Choroid plexus epithelial cell (primary cell): ENCODE data around the gene SLC1A2.

Experiments used
- DNase-seq: peaks from one replicate; pipeline ENCODE4 v3.0.0-alpha.2; 2010; ENCODE audit warnings: low read depth
- H3K4me3 ChIP-seq: 2 replicates; pipeline ENCODE4 v1.5.1; 2011; ENCODE audit warnings: low read depth, mild to moderate bottlenecking, control low read depth, low read length, moderate library complexity
- CTCF ChIP-seq: conservative IDR thresholded peaks from 2 replicates; pipeline ENCODE4 v1.5.1; 2011; ENCODE audit warnings: low read depth, mild to moderate bottlenecking, control low read depth, inconsistent platforms, low read length, moderate library complexity

Gene SLC1A2

GRCh38 chr11:35424157-35424940 lies 5.0 kb upstream of the SLC1A2 start:
- no peak for TF ChIP-seq CTCF
- peak; percentile 6 for DNase-seq
- no peak overlapping the region for H3K4me3 ChIP-seq

DNA sequence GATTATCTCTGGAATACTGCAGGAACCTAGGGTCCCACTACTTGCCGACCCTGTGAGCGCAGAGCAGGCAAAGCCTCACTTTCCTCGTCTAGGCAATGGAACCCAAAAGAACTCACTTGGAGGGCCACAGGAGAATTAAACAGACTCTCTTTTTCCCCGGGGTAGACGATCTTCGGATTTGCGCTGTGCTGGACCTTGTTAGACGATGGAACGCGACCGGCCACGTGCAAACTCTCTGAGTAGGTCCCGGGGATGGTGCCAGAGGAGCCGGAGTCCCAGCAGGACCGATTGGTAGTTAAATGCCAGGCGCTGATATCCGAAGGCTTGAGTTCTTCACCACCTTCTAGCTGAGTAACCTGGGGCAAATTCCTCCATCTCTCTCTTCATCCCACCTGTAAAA lies 1.0 kb upstream of the SLC1A2 start:
- DNase-seq, result no peak
- H3K4me3 ChIP-seq, result peak overlapping the region; percentile 53
- TF ChIP-seq CTCF, result no peak

DNA sequence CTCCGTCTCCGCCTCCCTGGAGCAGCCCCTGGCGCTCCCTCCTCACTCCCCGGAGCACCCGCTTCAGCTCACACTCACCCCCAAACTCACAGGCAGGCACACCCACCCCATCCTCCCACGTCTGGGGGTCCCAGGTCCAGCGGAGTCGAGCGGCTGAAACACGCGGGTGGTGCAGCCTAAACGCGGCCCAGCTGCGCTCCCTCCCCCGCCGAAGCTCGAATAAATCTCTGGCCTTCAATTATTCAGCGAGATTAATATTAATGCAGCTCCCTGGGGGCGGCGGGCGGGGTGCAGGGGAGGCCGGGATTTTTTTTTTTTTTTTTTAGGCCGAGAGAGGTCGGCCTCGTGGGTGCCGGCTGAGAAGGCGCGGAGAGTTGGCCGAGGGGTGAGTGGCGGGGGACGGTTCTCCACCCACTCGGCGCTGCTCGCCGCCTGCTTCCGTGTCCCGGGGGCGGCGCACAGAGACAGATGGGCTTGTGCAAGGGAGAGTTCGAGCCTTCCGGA lies 524 bp upstream of the SLC1A2 start:
- peak overlapping the region; percentile 53 for H3K4me3 ChIP-seq

DNA sequence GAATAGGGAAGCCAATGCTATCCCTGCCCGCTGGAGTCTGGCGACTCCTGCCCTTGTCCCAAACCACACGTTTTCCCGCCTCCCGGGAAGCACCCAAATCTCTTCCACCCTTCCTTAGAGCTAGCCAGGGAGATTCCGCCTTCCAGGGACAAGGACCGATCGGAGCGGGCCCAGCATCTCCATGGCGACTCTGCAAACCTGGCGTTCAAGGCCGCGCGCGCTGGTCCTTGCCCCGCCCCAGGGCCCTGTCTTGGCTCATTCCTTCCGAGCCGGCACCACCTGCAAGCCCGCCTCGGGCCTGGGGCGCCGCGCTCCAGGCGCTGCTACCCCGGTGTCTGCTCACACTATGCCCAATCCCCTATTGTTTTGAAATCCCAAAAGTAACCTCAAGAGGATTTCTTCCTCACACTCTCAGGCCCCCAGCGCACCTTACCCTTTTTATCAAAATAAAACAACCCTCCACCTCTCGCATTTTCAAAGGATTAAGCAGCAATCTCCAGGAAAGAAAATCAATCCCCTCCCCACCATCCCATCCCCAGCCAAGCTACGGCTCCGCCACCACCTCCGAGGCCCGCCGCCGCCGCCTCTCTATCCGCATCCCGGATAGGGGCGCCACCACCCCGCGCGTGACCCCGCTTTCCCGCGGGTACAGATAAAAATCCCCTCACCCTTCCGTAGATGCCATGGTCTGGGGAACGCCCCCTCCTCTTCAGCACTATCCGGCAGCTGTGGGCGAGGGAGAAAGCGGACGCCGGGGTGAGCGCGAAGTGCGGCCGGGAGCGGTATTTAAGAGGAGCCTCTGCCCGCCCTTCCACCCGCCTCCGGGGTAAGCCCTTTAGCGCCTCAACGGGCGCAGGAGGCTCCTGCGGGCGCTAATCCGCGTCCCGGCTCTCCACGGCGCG lies 825 bp downstream of the SLC1A2 start:
- peak overlapping the region; percentile 53 for H3K4me3 ChIP-seq
- peak; percentile 16 for DNase-seq
- TF ChIP-seq CTCF, result no peak

More for the DNA sequence above, 524 bp upstream of the SLC1A2 start:
- TF ChIP-seq CTCF, result no peak
- DNase-seq, result peak; percentile 14

DNA sequence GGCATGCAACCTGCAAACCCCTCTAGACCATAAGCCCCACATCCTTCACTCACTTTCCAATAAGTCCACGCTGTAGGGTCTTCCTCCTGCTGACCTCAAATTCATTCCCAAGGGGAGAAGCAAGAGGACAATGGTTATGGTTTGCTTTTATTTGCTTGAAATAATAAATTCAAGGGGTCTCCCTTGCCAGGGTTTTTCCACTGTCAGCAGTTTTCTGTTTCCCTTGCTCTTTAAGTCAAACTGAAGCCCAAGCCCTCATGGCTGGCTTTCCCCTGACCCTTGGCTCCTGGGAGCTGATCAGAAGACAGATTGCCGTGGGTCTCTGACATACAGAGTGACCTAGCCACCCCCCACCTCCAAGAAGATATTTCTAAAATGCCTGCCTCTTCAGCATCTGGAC lies 3.9 kb downstream of the SLC1A2 start:
- H3K4me3 ChIP-seq, result no peak overlapping the region
- TF ChIP-seq CTCF, result no peak
- DNase-seq, result no peak

- no peak overlapping the region for H3K4me3 ChIP-seq
- no peak for DNase-seq
- TF ChIP-seq CTCF, result no peak
Observed at GRCh38 chr11:35414776-35415175, 4.6 kb downstream of the SLC1A2 start.
